AG09309 (cell line): Measurements from ENCODE around the gene GALNS.

ENCODE experiments used
- DNase-seq: peaks from one replicate; pipeline ENCODE4 v3.0.0-alpha.2; 2010; ENCODE audit warnings: low read depth
- H3K4me3 ChIP-seq: 2 replicates; pipeline ENCODE4 v1.5.1; 2011; ENCODE audit warnings: mild to moderate bottlenecking, low read depth, low read length, moderate library complexity; ENCODE audit not compliant: control insufficient read depth
- TF ChIP-seq, protein P1 (sequence below): IDR thresholded peaks from 2 replicates; pipeline ENCODE4 v1.5.1; 2011; ENCODE audit warnings: mild to moderate bottlenecking, low read depth, low read length, inconsistent platforms; ENCODE audit not compliant: insufficient read depth, control insufficient read depth; ENCODE audit errors: missing control alignments

GALNS gene

DNA sequence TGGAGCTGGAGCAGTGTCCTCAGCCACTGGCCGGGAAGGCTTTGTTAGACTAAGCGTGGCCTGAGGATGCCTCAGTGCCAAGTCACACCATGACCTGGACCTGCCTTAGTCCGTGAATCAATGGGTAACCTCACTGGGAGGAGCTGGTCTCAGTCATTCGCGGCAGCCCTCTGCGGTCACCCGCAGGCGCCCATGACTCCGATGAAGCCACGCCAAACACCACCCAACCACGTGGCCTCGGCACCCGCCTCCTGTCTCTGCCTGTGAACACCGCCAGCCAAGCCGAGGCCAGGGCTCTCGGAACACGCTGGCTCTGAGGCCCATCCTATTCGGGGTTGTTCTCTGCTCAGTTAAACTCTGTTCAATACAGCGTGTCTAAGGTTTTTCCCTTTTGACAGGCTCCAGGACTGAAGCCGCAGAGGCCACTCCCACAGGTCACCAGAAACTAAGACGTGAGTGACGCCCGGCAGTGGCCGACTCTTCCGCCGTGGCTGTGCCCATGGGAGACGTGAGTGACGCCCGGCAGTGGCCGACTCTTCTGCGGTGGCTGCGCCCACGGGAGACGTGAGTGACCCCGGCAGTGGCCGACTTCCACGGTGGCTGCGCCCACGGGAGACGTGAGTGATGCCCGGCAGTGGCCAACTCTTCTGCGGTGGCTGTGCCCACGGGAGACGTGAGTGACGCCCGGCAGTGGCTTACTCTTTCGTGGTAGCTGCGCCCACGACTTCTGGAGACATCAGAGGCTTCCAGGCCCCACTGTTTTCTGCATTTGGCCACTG lies 26.6 kb upstream of the GALNS start:
- no peak overlapping the region for H3K4me3 ChIP-seq
- no peak for DNase-seq
- TF ChIP-seq, protein P1, sequence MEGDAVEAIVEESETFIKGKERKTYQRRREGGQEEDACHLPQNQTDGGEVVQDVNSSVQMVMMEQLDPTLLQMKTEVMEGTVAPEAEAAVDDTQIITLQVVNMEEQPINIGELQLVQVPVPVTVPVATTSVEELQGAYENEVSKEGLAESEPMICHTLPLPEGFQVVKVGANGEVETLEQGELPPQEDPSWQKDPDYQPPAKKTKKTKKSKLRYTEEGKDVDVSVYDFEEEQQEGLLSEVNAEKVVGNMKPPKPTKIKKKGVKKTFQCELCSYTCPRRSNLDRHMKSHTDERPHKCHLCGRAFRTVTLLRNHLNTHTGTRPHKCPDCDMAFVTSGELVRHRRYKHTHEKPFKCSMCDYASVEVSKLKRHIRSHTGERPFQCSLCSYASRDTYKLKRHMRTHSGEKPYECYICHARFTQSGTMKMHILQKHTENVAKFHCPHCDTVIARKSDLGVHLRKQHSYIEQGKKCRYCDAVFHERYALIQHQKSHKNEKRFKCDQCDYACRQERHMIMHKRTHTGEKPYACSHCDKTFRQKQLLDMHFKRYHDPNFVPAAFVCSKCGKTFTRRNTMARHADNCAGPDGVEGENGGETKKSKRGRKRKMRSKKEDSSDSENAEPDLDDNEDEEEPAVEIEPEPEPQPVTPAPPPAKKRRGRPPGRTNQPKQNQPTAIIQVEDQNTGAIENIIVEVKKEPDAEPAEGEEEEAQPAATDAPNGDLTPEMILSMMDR: no peak

DNA sequence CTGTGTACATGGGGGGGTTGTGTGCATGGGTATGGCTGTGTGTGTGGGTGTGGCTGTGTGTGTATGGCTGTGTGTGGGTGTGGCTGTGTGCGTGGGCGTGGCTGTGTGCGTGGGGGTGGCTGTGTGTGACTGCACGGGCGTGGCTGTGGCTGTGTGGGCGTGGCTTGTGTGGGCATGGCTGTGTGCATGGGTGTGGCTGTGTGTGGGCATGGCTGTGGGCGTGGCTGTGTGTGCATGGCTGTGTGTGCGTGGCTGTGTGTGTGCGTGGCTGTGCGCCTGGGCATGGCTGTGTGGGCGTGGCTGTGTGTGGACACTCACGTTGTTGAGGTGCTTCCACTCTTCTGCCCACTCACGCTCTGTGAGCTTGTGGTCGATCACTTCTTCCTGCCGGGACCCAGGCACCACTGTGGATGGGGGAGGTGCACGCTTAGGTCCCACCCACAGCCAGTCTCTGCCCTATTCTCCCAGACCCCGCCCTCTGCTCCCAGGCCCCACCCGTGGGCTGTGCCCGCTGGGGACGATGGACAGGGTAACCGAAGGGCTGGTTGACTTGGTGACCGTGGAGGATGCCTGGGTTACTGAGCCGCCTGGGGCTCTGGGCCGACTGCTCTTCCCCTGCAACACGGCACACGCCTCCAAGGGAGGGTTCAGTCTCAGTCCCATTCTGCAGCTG lies 25.7 kb upstream of the GALNS start:
- TF ChIP-seq, protein P1: no peak
- no peak for DNase-seq

DNA sequence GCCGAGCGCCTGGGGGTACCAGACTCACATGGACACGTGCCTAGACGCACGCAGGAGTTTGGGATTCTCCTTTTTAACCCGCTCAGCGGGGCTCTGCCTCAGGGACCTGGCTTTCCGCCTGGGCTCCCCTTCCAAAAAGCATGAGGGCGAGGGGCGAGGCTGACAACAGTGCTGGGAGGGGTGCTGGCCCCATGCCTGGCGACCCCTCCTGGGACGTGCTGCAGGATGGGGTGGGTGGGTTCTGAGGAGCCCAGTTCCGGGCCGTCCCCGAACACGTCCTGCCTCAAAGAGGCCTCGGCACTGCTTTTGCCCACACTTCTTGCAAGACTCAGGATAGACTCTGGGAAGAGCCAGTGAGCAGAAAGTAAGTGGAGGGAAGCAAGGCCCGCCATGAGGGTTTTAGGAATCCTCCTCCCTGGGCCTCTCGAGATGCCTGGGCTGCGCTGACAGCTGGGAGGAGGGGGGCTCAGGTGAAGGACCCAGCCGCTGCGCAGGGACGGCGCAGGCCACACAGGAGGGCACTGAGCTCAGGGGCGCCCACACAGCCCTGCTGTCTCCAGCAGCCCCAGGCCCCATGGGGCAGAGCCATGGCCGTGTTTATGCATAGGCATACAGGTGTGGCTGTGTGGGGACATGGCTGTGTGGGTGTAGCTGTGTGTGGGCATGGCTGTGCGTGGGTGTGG lies 25.1 kb upstream of the GALNS start:
- TF ChIP-seq, protein P1: no peak
- H3K4me3 ChIP-seq: no peak overlapping the region
- DNase-seq: no peak

More for the DNA sequence above, 25.7 kb upstream of the GALNS start:
- no peak overlapping the region for H3K4me3 ChIP-seq

DNA sequence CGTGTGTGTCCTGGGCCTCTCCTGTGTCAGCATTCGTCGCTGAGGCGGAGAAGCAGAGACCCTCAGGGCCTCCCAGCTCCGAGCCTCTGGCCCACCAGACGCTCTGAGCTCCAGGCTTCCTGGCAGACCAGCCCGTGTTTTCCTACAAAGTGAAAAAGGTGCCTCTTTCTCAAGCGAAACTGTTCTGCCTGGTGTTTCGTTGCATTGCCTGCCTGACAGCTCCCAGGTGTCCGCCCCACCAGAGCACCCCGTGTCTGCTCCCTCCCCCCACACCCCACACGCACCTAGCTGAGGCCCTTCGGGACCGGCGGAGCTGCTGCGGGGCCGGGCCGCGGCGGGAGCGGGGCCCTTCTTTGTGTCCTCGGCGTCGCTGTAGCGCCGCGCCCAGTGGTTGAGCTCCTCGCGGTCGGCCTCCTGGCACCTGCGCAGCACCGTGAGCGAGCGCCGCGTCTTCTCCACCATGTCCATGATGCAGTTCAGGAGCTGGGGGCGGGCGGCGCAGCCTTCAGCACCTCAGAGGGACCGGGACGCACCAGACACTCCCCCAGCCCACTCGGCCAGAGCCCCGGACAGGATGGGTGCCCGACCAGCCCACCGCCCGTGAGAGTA lies 24.4 kb upstream of the GALNS start:
- TF ChIP-seq, protein P1: no peak
- no peak overlapping the region for H3K4me3 ChIP-seq
- no peak for DNase-seq

DNA sequence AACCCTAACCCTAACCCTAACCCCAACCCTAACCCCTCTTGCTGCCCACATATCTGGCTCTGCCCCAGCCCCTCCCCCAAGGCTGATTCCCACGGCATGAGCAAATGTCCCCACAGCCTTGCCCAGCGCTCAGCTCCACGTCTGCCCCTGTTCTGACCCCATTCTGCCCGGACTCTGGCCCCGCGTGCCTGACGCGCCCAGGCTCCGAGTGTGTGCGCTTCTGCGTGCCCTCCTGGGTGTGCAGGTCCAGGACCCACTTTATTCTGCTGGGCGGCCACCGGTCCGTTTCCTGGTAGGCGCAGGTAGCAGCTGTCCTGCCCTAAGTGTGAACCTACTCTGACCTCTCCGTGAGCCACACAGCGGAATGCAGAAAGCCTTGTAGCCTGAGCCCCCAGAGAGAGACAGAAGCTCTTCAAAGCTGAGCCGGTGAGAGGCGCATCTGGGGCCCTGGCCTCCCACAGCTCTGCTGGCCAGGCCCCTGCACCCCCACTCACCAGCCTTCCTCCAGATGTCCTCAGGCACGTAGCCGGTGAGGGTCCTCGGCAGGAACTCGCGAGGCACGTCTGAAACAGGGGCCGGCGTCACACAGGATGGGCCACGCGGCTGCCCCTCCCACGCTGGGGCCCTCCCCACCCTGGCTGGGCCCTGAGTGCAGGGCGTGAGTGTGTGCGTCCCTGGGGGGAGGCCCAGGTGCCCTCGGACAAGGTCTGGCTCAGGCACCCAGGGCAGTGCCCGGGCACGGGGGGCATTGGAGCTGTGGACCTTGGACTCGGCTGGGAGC lies 23.7 kb upstream of the GALNS start:
- TF ChIP-seq, protein P1: no peak
- no peak for DNase-seq
- no peak overlapping the region for H3K4me3 ChIP-seq

DNA sequence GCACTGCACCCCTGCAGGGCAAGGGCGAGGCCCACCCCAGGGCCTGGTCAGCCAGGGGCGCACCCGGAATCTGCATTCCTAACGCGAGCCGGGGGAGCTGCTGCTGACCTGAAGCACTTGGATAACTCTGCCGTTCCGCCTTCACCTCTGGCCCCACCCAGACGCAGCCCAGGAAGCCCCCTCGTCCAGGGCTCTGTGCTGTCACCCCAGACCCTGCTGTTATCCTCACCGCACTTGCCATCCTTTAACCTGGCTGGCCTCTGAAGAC lies 23.0 kb upstream of the GALNS start:
- no peak for DNase-seq
- no peak overlapping the region for H3K4me3 ChIP-seq
- TF ChIP-seq, protein P1: no peak
